WERI-Rb-1 (cell line): ENCODE measurements around the gene RFTN1.

ENCODE experiments used
- DNase-seq: peaks from one replicate; pipeline ENCODE4 v3.0.0-alpha.2; 2020
- H3K27ac ChIP-seq: fragments of 250-450 bp; sonication (Bioruptor Pico); 2 replicates; pipeline ENCODE4 v1.5.1; 2020; ENCODE audit warnings: mild to moderate bottlenecking, moderate library complexity
- H3K27me3 ChIP-seq: fragments of 250-450 bp; sonication (Bioruptor Pico); 2 replicates; pipeline ENCODE4 v1.5.1; 2021; ENCODE audit warnings: mild to moderate bottlenecking, low read depth, moderate library complexity; ENCODE audit not compliant: insufficient read depth, severe bottlenecking
- H3K36me3 ChIP-seq: fragments of 250-450 bp; sonication (Bioruptor Pico); 2 replicates; pipeline ENCODE4 v1.5.1; 2020; ENCODE audit warnings: mild to moderate bottlenecking, moderate library complexity
- H3K4me3 ChIP-seq: 2 replicates; pipeline ENCODE4 v1.5.1; 2011; ENCODE audit warnings: low read depth, mild to moderate bottlenecking, control low read depth, low read length
- H3K9me3 ChIP-seq: fragments of 250-450 bp; sonication (Bioruptor Pico); 2 replicates; pipeline ENCODE4 v1.5.1; 2021; ENCODE audit warnings: mild to moderate bottlenecking, moderate library complexity; ENCODE audit not compliant: severe bottlenecking
- CTCF ChIP-seq: IDR thresholded peaks from 2 replicates; pipeline ENCODE4 v1.5.1; 2011; ENCODE audit warnings: low read depth, mild to moderate bottlenecking, control low read depth, inconsistent platforms, low read length

The RFTN1 gene

DNA sequence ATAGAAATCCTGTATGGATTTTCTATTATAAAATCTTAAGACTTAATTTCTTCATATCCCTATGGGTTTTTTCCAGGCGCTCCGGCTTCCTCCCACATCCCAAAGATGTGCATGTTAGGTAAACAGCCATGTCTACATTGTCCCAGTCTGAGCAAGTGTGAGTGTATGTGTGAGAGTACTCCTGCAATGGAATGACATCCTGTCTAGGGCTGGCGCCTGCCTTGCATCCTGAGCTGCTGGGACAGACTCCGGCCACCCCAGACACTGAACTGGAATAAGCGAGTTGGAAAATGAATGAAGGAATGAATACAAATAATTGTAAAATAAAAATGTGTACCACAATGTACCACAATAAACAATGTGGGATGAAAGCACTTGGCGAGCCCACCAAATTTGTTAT, 69.2 kb downstream of the RFTN1 start:
- Histone ChIP-seq H3K27me3 (no peaks in the 10 kb centered on the region), H3K4me3 (no peak overlapping the region), H3K9me3 (no peaks in the 10 kb centered on the region), H3K27ac (no peak overlapping the region), H3K36me3 (no peaks in the 10 kb centered on the region)
- no peak for DNase-seq
- TF ChIP-seq CTCF, result no peak

DNA sequence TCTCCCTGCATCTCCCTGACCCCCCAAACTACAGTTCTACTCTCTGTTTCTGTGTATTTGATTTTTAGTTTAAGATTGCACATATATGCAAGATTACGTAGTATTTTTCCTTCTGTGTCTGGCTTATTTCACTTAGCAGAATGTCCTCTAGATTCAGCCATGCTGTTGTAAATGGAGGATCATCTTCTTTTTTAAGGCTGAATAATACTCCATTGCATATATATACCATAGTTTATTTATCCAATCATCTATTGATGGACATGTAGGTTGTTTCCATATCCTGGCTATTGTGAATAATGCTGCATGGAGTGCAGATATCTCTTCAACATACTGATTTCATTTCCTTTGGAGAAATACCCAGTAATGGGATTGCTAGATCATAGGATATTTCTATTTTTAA, 70.8 kb downstream of the RFTN1 start:
- Histone ChIP-seq H3K4me3 (no peak overlapping the region), H3K27me3 (no peaks in the 10 kb centered on the region), H3K36me3 (no peaks in the 10 kb centered on the region), H3K9me3 (no peaks in the 10 kb centered on the region), H3K27ac (no peak overlapping the region)
- no peak for DNase-seq
- no peak for TF ChIP-seq CTCF

DNA sequence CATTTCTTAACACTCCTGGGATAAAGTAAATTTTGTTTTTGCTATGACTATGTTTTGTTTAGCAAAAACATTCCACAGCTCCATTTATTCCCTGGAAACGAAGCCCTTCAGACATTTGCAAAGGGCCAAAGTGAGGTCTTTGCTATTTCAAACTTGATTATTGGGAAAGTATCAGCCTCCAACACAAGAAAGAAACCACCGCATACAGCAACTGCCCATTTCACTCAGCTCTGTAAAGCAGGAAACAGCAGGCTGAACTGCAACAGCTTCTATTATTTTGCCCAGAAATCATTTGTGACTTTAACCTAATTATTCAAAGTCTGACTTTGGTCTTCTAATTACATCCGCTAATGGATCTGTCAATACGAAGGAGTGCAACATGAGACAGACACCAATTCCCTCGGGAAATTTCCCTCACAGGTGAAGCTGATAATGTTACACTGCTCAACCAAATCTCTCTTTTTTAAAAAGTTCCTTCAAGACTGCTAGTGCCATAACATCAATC, 72.1 kb downstream of the RFTN1 start:
- Histone ChIP-seq H3K9me3 (no peaks in the 10 kb centered on the region), H3K27me3 (no peaks in the 10 kb centered on the region), H3K36me3 (no peaks in the 10 kb centered on the region), H3K4me3 (no peak overlapping the region), H3K27ac (no peak overlapping the region)
- TF ChIP-seq CTCF, result no peak
- DNase-seq, result no peak

DNA sequence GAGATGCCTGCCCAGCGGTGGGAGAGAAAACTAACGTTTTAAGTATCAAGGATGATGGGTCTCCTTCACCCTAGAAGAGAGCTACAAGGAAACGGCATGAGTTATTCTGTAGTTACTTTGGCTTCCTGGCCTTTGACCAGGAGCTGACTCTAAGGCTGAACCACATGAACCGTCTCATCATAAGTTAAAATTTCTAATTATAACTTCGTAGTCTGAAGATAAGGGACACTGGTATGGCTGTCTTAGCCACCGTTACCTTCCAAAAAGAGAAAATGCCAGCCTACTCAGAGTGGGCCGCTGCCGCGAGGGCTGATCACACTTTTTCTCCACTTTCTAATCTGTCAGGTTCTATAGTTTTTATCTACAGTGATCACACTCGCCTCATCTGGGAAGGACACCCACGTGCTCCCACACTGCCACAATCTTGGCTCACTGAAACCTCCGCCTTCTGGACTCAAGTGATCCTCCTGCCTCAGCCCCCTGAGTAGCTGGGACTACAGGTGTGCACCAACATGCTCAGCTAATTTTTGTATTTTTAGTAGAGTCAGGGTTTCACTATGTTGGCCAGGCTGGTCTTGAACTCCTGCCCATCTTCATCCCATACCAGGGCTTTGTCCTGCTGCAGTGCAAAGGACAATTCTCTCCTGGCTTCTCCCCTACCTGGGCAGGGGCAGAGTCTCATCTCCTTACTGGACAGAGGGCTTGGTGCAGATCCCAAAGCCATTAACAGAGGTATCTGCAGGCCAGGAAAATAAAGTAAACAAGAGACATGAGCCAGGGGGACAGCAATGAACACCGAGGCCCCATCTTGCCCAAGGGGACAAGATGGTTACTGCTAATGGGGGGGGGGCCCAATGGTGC, 73.4 kb downstream of the RFTN1 start:
- Histone ChIP-seq H3K4me3 (no peak overlapping the region), H3K27ac (no peak overlapping the region)
- DNase-seq, result no peak

GRCh38 chr3:16439163-16439847, 74.2 kb downstream of the RFTN1 start:
- Histone ChIP-seq H3K27me3 (no peaks in the 10 kb centered on the region), H3K4me3 (no peak overlapping the region), H3K27ac (no peak overlapping the region), H3K9me3 (no peaks in the 10 kb centered on the region), H3K36me3 (no peaks in the 10 kb centered on the region)
- no peak for DNase-seq
- no peak for TF ChIP-seq CTCF

More for the DNA sequence above, 73.4 kb downstream of the RFTN1 start:
- no peaks in the 10 kb centered on the region for H3K9me3 ChIP-seq
- H3K27me3 ChIP-seq, result no peaks in the 10 kb centered on the region
- H3K36me3 ChIP-seq, result no peaks in the 10 kb centered on the region
- no peak for TF ChIP-seq CTCF
